GM04503 (cell line): ENCODE results near the gene MCUR1.
"Not testable (repeated sequence)": the region's sequence is repeated elsewhere in the genome, so short reads cannot be mapped to it uniquely, and the experiment has no call there.

Experiments used
- DNase-seq: peaks from one replicate; pipeline ENCODE4 v3.0.0-alpha.2; 2012; ENCODE audit warnings: low read depth

The MCUR1 gene

GRCh38 chr6:13814176-13814937 lies at the start of gene MCUR1:
Gene MCUR1, minus strand, starts transcription at chr6:13814557. Its CDS starts 128 bp downstream, at chr6:13814429.
- peak; percentile 33 for DNase-seq

GRCh38 chr6:13863699-13864155 lies 49.4 kb upstream of the MCUR1 start:
- no peak for DNase-seq

GRCh38 chr6:13860556-13861185 lies 46.3 kb upstream of the MCUR1 start:
- DNase-seq, result not testable (repeated sequence)

- DNase-seq, result no peak
These were observed 45.7 kb upstream of the MCUR1 start for GRCh38 chr6:13859871-13860555.

GRCh38 chr6:13854716-13855250 lies 40.4 kb upstream of the MCUR1 start:
- DNase-seq, result no peak

- no peak for DNase-seq
These were observed 39.5 kb upstream of the MCUR1 start for GRCh38 chr6:13853871-13854270.

GRCh38 chr6:13851803-13852202 lies 37.4 kb upstream of the MCUR1 start:
- no peak for DNase-seq

- DNase-seq, result no peak
These were observed 37.0 kb upstream of the MCUR1 start for GRCh38 chr6:13851330-13851729.

GRCh38 chr6:13850690-13851089 lies 36.3 kb upstream of the MCUR1 start:
- DNase-seq, result not testable (repeated sequence)

GRCh38 chr6:13848522-13849150 lies 34.3 kb upstream of the MCUR1 start:
- no peak for DNase-seq

- DNase-seq, result no peak
These were observed 33.1 kb upstream of the MCUR1 start for GRCh38 chr6:13847326-13848050.

- no peak for DNase-seq
These were observed 32.5 kb upstream of the MCUR1 start for GRCh38 chr6:13846841-13847240.

GRCh38 chr6:13841936-13842335 lies 27.6 kb upstream of the MCUR1 start:
- no peak for DNase-seq

GRCh38 chr6:13838616-13839015 lies 24.3 kb upstream of the MCUR1 start:
- DNase-seq, result no peak

GRCh38 chr6:13836170-13836569 lies 21.8 kb upstream of the MCUR1 start:
- no peak for DNase-seq

- no peak for DNase-seq
These were observed 20.4 kb upstream of the MCUR1 start for GRCh38 chr6:13834790-13835189.

GRCh38 chr6:13834018-13834417 lies 19.7 kb upstream of the MCUR1 start:
- not testable (repeated sequence) for DNase-seq

GRCh38 chr6:13832778-13833177 lies 18.4 kb upstream of the MCUR1 start:
- DNase-seq, result no peak

- no peak for DNase-seq
These were observed 17.3 kb upstream of the MCUR1 start for GRCh38 chr6:13831615-13832014.

- no peak for DNase-seq
These were observed 16.4 kb upstream of the MCUR1 start for GRCh38 chr6:13830803-13831202.

GRCh38 chr6:13829419-13829818 lies 15.1 kb upstream of the MCUR1 start:
- DNase-seq, result not testable (repeated sequence)
